Astrocyte (in vitro differentiated cells and primary cell): ENCODE measurements around the gene PKD1.

Source experiments
- CTCF ChIP-seq: IDR thresholded peaks from 2 replicates; pipeline ENCODE4 v1.5.1; 2011; ENCODE audit warnings: low read depth, mild to moderate bottlenecking, inconsistent platforms, low read length, moderate library complexity; ENCODE audit not compliant: insufficient read depth
- EZH2 ChIP-seq: IDR thresholded peaks from 2 replicates; pipeline ENCODE4 v1.6.1; 2012; ENCODE audit warnings: mild to moderate bottlenecking, low read length, inconsistent platforms; ENCODE audit not compliant: insufficient read depth

GRCh38 chr16:2158262-2158638 is 22.6 kb upstream of the PKD1 start:
- TF ChIP-seq CTCF (no peak), EZH2 (no peak)
